GM21515 (cell line): Measurements from ENCODE around the gene FCN1.

Experiments
- ATAC-seq: cut with Tn5 transposase; IDR thresholded peaks from one replicate; pipeline ENCODE4 v1.9.1; 2021; ENCODE audit not compliant: unreplicated experiment

The FCN1 gene

GRCh38 chr9:134937566-134938345, 20.0 kb upstream of the FCN1 start:
- ATAC-seq, result no peak

- no peak for ATAC-seq
These were observed 19.4 kb upstream of the FCN1 start for GRCh38 chr9:134937164-134937555.

- ATAC-seq, result peak; percentile 39
These were observed 18.8 kb upstream of the FCN1 start for GRCh38 chr9:134936346-134937163.

- ATAC-seq, result no peak
These were observed 18.1 kb upstream of the FCN1 start for GRCh38 chr9:134935701-134936345.

- ATAC-seq, result no peak
These were observed 17.4 kb upstream of the FCN1 start for GRCh38 chr9:134935056-134935640.

- no peak for ATAC-seq
These were observed 15.5 kb upstream of the FCN1 start for GRCh38 chr9:134933076-134933659.

- no peak for ATAC-seq
These were observed 14.9 kb upstream of the FCN1 start for GRCh38 chr9:134932606-134933005.

GRCh38 chr9:134932171-134932570, 14.5 kb upstream of the FCN1 start:
- no peak for ATAC-seq

- no peak for ATAC-seq
These were observed 12.7 kb upstream of the FCN1 start for GRCh38 chr9:134930398-134930797.

GRCh38 chr9:134929193-134930158, 11.8 kb upstream of the FCN1 start:
- no peak for ATAC-seq

- no peak for ATAC-seq
These were observed 10.9 kb upstream of the FCN1 start for GRCh38 chr9:134928436-134929192.

GRCh38 chr9:134925011-134925511, 7.3 kb upstream of the FCN1 start:
- ATAC-seq, result no peak

- ATAC-seq, result no peak
These were observed 5.8 kb upstream of the FCN1 start for GRCh38 chr9:134923466-134923865.

- ATAC-seq, result no peak
These were observed 5.2 kb upstream of the FCN1 start for GRCh38 chr9:134922932-134923240.

GRCh38 chr9:134922066-134922931, 4.6 kb upstream of the FCN1 start:
- no peak for ATAC-seq

- no peak for ATAC-seq
These were observed 1.6 kb upstream of the FCN1 start for GRCh38 chr9:134919303-134919702.

GRCh38 chr9:134918646-134919045, 934 bp upstream of the FCN1 start:
- ATAC-seq, result no peak

GRCh38 chr9:134916161-134916665, 1.5 kb downstream of the FCN1 start:
- ATAC-seq, result no peak
